ENCODE data around the gene OPCML. TPM values are rescaled to one million over a fixed set of nuclear protein-coding genes. Genes with fewer than 3 reads are reported as not detected.

The OPCML gene
- total RNA-seq, 1 experiment from 2014 or later: 0.13 TPM

DNA sequence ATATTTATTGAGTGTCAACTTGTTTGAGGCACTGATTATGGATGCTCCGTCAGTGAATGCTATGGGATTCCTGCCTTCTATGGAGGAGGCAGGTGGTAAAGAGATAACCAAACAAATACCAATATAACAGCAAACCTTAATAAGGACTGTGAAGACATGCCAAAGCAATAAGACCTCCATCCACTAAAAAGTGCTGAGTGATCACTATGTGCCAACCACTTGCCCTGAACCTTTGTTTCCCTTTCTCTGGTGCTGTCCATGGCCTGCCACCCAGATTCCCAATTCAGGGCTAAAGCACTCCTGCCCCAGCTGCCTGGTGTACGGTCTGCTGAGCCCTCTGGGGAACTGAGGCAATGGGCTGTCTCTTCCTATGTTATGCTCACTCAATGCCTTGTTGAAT is 1074.9 kb downstream of the OPCML start:
- ChIA-PET CTCF (no interaction called here), POLR2A (ENCODE audit: low non-redundant PET) (no interaction called here)
- Histone ChIP-seq H3K27ac (ENCODE audit: low read depth, low read length, poor library complexity, severe bottlenecking) (no peak overlapping the region), H3K4me3 (ENCODE audit: low read depth, low read length, poor library complexity, severe bottlenecking) (no peak overlapping the region), H3K36me3 (ENCODE audit: insufficient read depth, low read length, poor library complexity, severe bottlenecking) (no peaks in the 10 kb centered on the region), H3K9me3 (ENCODE audit: low read depth, low read length, poor library complexity, severe bottlenecking) (peaks cover 13% of the 10 kb centered on the region), H3K4me1 (ENCODE audit: insufficient read depth, low read length, poor library complexity, severe bottlenecking) (no peaks in the 10 kb centered on the region), H3K27me3 (replicated peaks; ENCODE audit: insufficient read depth, low read depth, low read length, poor library complexity) (no peaks in the 10 kb centered on the region)
- intact Hi-C loops (cut with micrococcal nuclease; ENCODE audit: unreplicated experiment): no loop called here
- no peak for DNase-seq (ENCODE audit: low spot score)
- BruUV-seq (replicated peaks): no TSS peak
- TF ChIP-seq, protein P1, sequence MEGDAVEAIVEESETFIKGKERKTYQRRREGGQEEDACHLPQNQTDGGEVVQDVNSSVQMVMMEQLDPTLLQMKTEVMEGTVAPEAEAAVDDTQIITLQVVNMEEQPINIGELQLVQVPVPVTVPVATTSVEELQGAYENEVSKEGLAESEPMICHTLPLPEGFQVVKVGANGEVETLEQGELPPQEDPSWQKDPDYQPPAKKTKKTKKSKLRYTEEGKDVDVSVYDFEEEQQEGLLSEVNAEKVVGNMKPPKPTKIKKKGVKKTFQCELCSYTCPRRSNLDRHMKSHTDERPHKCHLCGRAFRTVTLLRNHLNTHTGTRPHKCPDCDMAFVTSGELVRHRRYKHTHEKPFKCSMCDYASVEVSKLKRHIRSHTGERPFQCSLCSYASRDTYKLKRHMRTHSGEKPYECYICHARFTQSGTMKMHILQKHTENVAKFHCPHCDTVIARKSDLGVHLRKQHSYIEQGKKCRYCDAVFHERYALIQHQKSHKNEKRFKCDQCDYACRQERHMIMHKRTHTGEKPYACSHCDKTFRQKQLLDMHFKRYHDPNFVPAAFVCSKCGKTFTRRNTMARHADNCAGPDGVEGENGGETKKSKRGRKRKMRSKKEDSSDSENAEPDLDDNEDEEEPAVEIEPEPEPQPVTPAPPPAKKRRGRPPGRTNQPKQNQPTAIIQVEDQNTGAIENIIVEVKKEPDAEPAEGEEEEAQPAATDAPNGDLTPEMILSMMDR (conservative IDR thresholded peaks at IDR 0.05; ENCODE audit: low read depth, low read length): no peak
- TF ChIP-seq EZH2 (IDR thresholded peaks at IDR 0.05; ENCODE audit: borderline replicate concordance, low read depth, low read length, poor library complexity, severe bottlenecking): no peak

DNA sequence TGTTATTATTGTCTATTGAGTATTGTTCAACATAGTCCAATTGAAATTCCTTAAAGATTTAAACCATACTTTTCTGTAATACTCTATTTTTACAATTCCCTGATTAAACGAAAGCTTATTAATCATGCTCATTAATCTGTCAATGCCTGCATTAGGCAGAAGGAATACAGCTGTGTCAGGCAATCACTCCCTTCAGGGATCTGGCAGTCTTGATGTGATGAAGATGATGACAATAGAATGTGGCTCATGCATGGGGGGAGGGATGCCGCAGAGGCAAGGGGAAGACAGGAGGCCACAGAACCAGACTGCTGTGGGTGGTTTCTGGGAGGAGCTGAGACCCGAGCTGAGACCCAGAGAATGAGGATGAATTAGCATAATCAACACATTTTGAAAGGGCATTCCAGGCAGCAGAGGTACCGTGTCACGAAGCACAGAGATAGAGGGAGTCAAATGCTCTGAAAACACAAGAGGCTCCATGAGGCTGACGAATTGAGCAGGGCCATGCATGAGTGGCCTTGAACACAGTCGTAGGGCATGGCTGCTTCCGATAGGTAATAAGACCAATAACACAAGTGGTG is 1075.5 kb downstream of the OPCML start:
- TF ChIP-seq, protein P1 (conservative IDR thresholded peaks at IDR 0.05; ENCODE audit: low read depth, low read length): no peak
- TF ChIP-seq EZH2 (IDR thresholded peaks at IDR 0.05; ENCODE audit: borderline replicate concordance, low read depth, low read length, poor library complexity, severe bottlenecking): no peak

DNA sequence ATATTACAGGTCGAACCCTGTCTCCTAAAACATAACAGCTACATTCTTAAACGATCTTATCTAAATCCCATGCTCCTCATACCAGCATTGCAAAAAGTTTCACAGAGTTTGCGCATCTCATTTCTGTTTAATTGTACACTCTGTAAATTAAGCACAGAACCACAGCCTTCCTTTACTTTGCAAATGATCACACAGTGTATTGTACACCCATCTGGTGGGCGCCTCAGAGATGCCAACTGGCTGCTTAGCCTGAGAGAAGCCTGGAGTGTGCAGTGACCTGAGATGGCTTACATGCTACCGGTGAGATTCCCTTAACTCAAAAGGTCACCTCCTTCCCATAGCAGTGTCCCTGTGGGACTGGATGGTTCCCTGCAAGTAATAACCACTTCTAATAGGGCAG is 1077.3 kb downstream of the OPCML start:
- ChIA-PET POLR2A (ENCODE audit: low non-redundant PET) (no interaction called here), CTCF (no interaction called here)
- Histone ChIP-seq H3K9me3 (ENCODE audit: low read depth, low read length, poor library complexity, severe bottlenecking) (peaks cover 3% of the 10 kb centered on the region), H3K4me3 (ENCODE audit: low read depth, low read length, poor library complexity, severe bottlenecking) (no peak overlapping the region), H3K27me3 (replicated peaks; ENCODE audit: insufficient read depth, low read depth, low read length, poor library complexity) (no peaks in the 10 kb centered on the region), H3K36me3 (ENCODE audit: insufficient read depth, low read length, poor library complexity, severe bottlenecking) (no peaks in the 10 kb centered on the region), H3K27ac (ENCODE audit: low read depth, low read length, poor library complexity, severe bottlenecking) (no peak overlapping the region), H3K4me1 (ENCODE audit: insufficient read depth, low read length, poor library complexity, severe bottlenecking) (no peaks in the 10 kb centered on the region)
- no TSS peak for BruUV-seq (replicated peaks)
- DNase-seq (ENCODE audit: low spot score): no peak
- intact Hi-C loops (cut with micrococcal nuclease; ENCODE audit: unreplicated experiment): no loop called here
- TF ChIP-seq EZH2 (IDR thresholded peaks at IDR 0.05; ENCODE audit: borderline replicate concordance, low read depth, low read length, poor library complexity, severe bottlenecking): no peak
- TF ChIP-seq, protein P1 (conservative IDR thresholded peaks at IDR 0.05; ENCODE audit: low read depth, low read length): no peak

More for the DNA sequence above, 1075.5 kb downstream of the OPCML start:
- no peak overlapping the region for H3K27ac ChIP-seq (ENCODE audit: low read depth, low read length, poor library complexity, severe bottlenecking)
- ChIA-PET CTCF (no interaction called here), POLR2A (ENCODE audit: low non-redundant PET) (no interaction called here)
- intact Hi-C loops (cut with micrococcal nuclease; ENCODE audit: unreplicated experiment): no loop called here
- no peaks in the 10 kb centered on the region for H3K27me3 ChIP-seq (replicated peaks; ENCODE audit: insufficient read depth, low read depth, low read length, poor library complexity)
- no peaks in the 10 kb centered on the region for H3K36me3 ChIP-seq (ENCODE audit: insufficient read depth, low read length, poor library complexity, severe bottlenecking)
- DNase-seq (ENCODE audit: low spot score): no peak
- H3K9me3 ChIP-seq (ENCODE audit: low read depth, low read length, poor library complexity, severe bottlenecking): peaks cover 13% of the 10 kb centered on the region
- H3K4me1 ChIP-seq (ENCODE audit: insufficient read depth, low read length, poor library complexity, severe bottlenecking): no peaks in the 10 kb centered on the region
- no TSS peak for BruUV-seq (replicated peaks)
- no peak overlapping the region for H3K4me3 ChIP-seq (ENCODE audit: low read depth, low read length, poor library complexity, severe bottlenecking)

Measured in A673 (cell line).